GM12878 (cell line): ENCODE data around the gene RIPK4.

Source experiments
- CBX3 ChIP-seq: fragments of 200-600 bp; sonication (generic); IDR thresholded peaks from 2 replicates; pipeline ENCODE4 v1.6.1; 2016; ENCODE audit warnings: low read depth, borderline replicate concordance
- CHD1 ChIP-seq: IDR thresholded peaks from 2 replicates; pipeline ENCODE4 v1.6.1; 2012; ENCODE audit warnings: low read depth, low read length, improper control_type of control experiment
- POLR2AphosphoS5 ChIP-seq: IDR thresholded peaks from 2 replicates; pipeline ENCODE4 v1.6.1; 2011; ENCODE audit warnings: mild to moderate bottlenecking, low read length, inconsistent platforms
- TF ChIP-seq, protein P1 (sequence below): IDR thresholded peaks from 2 replicates; pipeline ENCODE4 v1.6.1; 2012; ENCODE audit warnings: mild to moderate bottlenecking, low read depth, low read length
- TF ChIP-seq, protein P2 (sequence below), 3 experiments: IDR thresholded peaks in 2 of 3; conservative IDR thresholded peaks in 1 of 3; 2 replicates each; pipeline ENCODE4 v1.5.1; 2011; ENCODE audit warnings: low read depth in 3 of 3, low read length in 3 of 3, mild to moderate bottlenecking in 3 of 3, control low read depth in 2 of 3, moderate library complexity in 2 of 3, inconsistent platforms in 1 of 3, mixed read lengths in 1 of 3; ENCODE audit not compliant: control insufficient read depth in 2 of 3, insufficient read depth in 1 of 3; ENCODE audit errors: extremely low read depth in 1 of 3

DNA sequence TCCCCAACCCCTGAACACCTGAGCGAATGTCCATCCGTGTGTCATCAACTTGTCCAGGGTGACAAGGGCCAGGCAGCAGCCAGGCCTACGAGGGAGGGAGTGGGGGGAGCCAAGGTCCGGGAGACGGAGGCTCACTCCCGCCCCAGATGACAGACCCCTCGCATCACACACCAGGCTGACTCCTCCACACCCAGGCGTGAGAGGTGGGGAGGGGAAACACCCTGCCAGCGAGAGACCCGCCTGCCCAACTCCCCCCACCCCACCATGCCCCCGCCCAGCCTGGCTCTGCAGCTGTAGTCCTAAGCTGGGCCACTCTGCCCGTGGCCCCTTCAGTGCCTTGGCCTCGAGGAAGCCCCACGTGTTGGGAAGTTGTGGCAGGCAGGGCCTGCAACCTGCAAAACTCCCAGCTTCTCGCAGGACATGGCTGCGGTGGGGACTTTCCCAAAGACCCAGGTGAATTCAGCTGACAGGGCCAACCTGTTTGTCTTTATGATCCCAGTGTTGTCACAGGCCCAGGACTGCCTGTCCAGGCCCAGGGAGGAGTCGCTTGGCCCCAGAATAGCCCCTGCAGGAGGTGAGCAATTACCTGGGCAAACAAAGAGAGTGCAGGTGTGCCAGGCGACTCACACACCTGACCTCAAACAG lies 62.9 kb downstream of the RIPK4 start:
- TF ChIP-seq, protein P1, sequence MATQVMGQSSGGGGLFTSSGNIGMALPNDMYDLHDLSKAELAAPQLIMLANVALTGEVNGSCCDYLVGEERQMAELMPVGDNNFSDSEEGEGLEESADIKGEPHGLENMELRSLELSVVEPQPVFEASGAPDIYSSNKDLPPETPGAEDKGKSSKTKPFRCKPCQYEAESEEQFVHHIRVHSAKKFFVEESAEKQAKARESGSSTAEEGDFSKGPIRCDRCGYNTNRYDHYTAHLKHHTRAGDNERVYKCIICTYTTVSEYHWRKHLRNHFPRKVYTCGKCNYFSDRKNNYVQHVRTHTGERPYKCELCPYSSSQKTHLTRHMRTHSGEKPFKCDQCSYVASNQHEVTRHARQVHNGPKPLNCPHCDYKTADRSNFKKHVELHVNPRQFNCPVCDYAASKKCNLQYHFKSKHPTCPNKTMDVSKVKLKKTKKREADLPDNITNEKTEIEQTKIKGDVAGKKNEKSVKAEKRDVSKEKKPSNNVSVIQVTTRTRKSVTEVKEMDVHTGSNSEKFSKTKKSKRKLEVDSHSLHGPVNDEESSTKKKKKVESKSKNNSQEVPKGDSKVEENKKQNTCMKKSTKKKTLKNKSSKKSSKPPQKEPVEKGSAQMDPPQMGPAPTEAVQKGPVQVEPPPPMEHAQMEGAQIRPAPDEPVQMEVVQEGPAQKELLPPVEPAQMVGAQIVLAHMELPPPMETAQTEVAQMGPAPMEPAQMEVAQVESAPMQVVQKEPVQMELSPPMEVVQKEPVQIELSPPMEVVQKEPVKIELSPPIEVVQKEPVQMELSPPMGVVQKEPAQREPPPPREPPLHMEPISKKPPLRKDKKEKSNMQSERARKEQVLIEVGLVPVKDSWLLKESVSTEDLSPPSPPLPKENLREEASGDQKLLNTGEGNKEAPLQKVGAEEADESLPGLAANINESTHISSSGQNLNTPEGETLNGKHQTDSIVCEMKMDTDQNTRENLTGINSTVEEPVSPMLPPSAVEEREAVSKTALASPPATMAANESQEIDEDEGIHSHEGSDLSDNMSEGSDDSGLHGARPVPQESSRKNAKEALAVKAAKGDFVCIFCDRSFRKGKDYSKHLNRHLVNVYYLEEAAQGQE: no peak
- no peak for TF ChIP-seq CHD1
- TF ChIP-seq CBX3: no peak
- TF ChIP-seq, protein P2, sequence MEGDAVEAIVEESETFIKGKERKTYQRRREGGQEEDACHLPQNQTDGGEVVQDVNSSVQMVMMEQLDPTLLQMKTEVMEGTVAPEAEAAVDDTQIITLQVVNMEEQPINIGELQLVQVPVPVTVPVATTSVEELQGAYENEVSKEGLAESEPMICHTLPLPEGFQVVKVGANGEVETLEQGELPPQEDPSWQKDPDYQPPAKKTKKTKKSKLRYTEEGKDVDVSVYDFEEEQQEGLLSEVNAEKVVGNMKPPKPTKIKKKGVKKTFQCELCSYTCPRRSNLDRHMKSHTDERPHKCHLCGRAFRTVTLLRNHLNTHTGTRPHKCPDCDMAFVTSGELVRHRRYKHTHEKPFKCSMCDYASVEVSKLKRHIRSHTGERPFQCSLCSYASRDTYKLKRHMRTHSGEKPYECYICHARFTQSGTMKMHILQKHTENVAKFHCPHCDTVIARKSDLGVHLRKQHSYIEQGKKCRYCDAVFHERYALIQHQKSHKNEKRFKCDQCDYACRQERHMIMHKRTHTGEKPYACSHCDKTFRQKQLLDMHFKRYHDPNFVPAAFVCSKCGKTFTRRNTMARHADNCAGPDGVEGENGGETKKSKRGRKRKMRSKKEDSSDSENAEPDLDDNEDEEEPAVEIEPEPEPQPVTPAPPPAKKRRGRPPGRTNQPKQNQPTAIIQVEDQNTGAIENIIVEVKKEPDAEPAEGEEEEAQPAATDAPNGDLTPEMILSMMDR (IDR thresholded peaks at IDR 0.05 in 2 of 3, conservative IDR thresholded peaks at IDR 0.05 in 1 of 3; ENCODE audit: control insufficient read depth in 2 of 3, extremely low read depth in 1 of 3, insufficient read depth in 1 of 3, low read depth in 3 of 3, low read length in 3 of 3): no peak
- no peak for TF ChIP-seq POLR2AphosphoS5
